Activated effector memory CD4-positive, alpha-beta T cell treated with Interleukin-2 at 50 U/mL for 16 hours (primary cell): Measurements from ENCODE around the gene NUPR1.
"Not testable (repeated sequence)": the region's sequence is repeated elsewhere in the genome, so short reads cannot be mapped to it uniquely, and the experiment has no call there.

Experiments used
- DNase-seq: peaks from one replicate; pipeline ENCODE4 v3.0.0-alpha.2; 2020

The NUPR1 gene, protein sequence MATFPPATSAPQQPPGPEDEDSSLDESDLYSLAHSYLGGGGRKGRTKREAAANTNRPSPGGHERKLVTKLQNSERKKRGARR

DNA sequence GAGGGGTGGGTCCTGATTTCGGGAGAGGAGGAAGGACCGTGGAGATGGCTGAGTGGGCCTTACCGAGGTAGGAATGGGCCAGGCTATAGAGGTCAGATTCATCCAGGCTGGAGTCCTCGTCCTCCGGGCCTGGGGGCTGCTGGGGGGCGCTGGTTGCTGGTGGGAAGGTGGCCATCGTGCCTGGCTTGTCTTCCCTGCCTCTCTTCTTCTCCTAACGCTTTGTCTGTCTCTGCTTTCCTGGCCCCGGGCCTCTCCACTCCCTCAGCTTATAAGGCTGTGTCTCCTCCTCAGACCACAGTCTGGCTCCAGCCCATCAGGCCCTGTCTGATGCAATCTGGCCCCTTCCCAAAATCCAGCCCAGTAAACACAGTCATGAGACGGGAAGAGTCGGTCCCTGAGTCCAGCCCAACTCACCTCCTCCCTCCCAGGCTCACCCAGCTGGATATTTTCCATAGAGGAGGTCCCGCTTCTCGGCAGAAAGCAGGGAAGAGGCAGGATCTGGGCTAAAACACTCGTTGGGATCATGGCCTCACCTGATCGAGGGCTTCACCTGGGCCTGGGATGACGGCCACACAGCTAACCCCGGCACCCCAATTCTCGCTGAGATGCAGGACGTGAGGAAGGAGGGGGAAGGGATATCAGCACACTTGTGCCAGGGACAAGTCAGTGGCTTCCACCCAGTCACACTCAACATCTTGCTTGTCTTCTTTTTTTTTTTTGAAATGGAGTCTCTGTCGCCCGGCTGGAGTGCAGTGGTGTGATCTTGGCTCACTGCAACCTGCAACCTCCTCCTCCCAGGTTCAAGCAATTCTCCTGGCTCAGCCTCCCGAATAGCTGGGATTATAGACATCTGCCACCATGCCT, at the start of gene NUPR1:
Gene NUPR1, minus strand, starts transcription at position 242 of the 864 bp plus-strand sequence. Its CDS starts 67 bp downstream, at position 175.
- no peak for DNase-seq

DNA sequence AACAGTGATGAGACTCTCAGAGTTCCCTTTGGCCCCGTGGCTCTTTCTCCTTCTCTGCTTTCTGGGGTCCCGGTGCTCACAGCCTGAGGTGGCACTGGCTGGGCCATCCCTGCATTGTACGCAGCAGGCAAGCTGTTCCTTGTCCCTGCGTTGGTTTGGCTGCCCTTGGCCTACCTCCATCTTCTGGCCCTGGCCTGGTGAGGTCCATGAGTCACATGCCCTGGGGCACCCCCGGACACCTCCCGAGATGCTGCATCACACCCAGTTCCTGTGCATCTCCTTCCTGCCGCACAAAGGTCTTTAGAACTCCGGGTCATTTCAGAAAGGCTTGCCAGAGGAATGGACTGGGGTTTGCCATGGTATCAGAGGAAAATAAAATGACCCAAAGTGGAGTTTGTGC, 48.6 kb upstream of the NUPR1 start:
- DNase-seq = no peak

DNA sequence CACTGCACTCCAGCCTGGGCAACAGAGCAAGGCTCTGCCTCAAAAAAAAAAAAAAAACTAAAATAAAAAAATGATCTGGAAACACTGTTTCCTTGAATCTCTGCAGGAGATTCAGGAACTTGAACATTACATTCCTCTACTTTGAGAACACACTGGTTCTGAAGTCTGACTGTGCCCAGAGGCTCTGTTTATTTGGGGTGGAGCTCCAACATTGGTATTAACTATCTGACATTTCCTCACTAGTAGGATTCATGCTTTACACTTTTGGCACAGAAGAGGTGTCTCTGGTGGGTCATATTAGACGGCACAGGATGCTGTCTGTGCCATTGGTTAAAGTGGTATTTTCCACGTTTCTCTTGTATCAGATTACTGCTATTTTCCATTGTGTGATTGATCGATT, 47.7 kb upstream of the NUPR1 start:
- DNase-seq = no peak

DNA sequence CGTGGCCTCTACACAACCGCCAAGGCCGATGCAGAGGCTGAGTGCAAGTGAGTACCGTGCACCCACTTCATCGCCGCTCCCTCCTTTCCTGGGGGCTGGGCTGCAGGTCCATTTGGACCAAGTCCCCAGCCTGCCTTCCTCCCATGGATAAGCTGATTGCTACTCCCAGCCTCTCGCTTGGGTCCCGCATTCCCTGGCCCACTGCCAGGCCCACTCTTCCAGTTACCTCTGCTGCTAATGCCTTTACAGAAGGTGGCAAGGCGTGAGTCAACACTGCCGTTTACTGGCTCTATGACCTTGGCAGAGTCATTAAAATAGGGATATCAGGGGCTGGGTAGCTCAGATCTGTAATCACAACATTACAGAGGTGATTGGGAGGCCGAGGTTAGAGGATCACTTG, 46.9 kb upstream of the NUPR1 start:
- DNase-seq = no peak

DNA sequence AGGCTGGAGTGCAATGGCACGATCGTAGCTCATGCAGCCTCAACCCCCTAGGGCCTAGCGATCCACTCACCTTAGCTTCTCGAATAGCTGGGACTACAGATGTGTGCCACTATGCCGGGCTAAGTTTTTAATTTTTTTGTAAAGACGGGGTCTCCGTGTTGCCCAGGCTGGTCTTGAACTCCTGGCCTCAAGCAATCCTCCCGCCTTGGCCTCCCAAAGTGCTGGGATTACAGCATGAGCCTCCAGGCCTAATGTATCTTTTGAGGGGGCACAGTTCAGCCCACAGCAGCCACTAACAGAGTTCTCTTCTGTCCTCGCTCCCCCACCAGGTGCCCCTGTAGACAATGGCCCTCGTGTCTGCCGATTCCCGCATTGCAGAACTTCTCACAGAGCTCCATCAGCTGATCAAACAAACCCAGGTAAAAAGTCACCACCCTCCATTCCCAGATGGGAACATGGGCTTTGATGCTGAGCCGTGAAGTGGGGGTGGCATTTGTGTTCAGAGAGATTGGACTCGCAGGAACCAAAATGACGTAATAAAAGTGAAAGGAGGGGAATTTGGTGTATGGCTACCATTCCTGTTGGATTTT, 42.0 kb upstream of the NUPR1 start:
- DNase-seq = no peak

DNA sequence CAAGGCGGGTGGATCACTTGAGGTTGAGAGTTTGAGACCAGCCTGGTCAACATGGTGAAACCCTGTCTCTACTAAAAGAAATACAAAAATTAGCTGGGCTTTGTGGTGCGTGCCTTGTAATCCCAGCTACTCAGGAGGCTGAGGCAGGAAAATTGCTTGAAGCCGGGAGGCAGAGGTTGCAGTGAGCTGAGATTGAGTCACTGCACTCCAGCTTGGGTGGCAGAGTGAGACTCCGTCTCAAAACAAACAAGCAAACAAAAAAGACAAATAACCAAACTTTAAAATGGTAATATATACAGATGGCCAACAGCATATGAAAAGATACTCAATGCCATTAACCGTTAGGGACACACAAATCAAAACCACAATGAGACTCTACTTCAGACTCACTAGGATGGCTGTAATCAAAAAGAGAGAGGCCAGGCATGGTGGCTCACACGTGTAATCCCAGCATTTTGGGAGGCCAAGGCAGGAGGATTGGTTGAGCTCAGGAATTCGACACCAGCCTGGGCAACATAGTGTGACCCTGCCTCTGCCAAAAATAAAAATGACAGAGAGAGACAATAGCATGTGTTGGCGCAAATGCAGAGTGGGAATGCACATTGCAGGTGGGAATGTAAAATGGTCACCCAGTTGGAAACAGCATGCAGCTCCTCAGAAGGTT, 36.8 kb upstream of the NUPR1 start:
- no peak for DNase-seq

DNA sequence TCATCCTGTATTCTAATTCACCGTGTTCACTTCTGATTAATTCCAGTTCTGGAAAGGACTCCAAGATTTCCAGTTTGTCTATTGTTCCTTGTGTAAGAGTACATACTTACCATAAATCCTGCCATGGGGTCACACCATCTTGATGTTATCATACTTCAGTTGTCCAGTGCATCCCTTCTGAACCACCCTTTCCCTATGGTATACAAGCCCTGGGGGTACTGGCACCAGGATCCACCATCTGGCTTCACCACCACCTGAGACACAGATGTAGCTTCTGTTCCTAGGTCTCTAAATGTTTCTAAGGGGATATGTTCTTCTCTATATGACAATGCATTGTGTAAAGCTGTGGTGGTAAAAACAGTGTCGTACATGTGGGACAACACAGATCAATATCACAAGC, 36.2 kb upstream of the NUPR1 start:
- no peak for DNase-seq

DNA sequence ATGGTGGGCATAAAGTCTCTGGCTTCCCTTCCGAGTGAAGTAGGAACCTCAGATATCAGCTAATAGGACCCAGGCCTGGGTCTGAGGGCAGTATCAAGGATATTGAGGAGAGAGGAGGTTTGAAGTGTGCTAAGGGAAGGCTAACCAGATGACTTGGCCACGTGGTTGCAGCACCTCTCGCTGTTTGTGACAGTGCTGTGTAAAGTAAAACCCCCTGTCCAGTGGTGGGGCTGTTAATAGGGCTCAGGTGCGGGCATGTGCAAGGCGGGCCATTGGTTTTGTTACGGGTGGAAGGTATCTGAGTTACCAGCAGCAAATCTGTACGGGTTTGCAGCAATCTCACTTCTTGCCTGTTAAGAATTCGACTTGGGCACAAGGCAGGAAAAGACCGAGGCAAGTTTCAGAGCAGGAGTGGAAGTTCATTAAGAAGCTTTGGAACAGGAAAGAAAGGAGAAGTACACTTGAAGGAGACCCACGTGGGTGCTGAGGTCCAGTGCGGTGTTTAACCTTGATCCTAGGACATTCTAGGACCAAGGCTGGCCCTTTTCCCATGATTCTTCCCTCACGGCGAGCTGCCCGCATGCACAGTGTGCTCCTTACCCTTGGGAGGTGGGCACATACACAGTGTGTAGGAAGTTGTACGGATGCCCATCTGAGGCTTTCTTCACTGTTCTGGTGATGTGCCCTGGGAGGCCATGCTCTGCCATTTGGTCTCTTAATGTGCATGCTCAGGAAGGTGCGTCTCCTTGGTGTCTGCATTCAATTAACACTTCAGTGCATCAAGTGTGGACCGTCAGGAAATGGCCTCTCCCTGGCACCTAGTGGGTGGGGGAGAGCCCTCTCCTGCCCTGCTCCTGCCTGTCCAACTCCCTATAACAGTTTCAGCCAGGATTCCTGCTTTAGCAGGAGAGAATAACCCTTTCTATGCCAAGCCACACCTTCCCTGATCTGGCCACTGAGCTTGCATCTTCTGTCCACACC, 35.3 kb upstream of the NUPR1 start:
- no peak for DNase-seq

DNA sequence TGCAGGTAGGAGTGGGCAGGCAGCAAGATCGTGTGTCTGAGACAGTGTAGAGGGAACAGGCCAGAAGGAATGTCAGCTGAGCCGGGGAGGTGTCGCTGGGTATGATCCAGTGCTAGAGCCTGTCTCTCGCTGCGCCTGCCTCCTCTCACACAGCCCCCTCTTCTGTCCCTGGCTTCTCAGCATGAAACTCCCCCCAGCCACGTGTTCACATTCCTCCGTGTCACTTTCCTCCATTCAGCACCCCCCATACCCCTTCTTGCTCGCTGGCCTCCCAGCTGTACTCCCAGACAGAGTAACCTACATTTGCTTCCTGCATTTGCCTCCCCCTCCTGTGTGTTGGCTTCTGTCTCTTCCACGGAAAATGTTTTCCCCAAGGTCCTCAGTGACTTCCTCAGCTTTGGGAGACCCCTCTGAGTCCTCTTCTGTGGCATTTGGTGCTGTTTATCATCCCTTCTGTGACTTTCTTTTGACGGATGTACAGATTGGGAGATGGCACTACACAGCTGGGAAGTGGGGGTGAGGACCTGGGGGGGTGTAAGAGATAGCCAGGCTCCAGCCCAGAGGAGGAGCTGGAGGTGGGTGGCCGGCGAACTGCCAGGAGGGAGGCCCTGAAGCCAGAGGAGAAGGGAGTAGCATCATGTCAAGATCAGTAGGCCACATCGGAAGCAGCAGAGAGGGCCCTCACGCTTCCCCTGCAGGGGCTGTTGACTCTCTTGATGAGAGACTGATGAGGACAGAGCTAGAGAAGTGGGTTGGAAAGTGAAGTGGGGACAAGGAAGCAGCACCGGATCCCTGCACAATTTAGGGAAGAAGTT, 34.1 kb upstream of the NUPR1 start:
- DNase-seq = no peak

DNA sequence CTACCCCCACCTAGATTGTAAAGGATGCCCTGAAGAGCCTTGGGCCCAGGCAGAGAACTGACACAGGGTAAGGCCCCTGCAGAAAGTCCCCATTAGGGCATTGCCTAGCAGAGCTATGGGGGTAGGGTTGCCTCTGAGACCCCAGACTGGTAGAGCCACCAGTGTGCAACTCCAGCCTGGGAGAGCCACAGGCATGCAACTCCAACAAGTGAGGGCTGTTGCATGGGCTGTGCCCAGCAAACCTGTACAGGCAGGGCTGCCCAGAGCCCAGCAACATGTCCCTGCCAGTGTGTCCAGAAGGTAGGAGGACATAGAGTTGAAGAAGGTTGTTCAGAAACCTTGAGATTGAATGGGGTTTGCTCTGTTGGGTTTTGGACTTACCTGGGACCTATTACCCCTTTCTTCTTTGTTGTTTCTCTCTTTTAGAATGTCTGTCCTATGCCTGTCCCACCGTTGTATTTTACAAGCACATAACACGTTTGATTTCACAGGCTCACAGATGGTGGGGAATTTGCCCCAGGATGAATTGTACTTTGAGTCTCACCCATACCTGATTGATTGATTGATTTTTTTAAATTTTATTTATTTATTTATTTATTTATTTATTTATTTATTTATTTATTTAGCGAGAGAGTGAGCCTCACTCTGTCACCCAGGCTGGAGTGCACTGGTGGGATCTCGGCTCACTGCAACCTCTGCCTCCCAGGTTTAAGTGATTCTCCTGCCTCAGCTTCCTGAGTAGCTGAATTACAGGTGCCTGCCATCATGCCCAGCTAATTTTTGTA, 31.4 kb upstream of the NUPR1 start:
- DNase-seq = no peak

DNA sequence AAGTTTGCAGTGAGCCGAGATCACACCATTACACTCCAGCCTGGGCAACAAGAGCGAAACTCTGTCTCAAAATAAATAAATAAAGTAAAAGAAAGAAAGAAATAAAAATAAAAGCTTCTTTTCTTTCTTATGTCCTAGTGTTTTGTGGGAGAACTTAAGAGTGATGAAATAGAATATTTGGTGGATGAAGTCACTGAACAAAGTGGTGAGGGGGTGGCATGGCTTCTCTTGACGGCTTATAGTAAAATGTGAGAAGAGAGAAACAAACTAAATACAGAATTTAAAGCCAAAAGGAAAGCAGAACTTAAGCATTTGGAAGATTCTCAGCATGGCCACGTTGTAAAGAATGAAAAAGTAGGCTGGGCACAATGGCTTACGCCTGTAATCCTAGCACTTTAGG, 30.2 kb upstream of the NUPR1 start:
- no peak for DNase-seq

DNA sequence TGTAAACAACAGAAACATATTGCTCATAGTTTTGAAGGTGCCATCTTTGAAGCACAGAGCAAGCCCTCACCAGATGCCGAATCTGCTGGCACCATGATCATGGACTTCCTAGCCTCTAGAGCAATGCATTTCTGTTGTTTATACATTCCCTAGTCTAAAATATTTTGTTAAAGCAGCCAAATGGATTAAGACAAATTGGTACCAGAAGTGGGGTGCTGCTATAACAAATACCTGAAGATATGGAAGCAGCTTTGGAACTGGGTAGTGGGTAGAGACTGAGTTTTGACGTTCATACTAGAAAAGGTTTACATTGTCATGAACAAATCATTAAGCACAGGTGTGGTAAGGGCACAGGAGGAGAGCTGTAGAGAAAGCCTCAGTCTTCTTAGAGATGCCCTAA, 28.5 kb upstream of the NUPR1 start:
- DNase-seq = no peak

DNA sequence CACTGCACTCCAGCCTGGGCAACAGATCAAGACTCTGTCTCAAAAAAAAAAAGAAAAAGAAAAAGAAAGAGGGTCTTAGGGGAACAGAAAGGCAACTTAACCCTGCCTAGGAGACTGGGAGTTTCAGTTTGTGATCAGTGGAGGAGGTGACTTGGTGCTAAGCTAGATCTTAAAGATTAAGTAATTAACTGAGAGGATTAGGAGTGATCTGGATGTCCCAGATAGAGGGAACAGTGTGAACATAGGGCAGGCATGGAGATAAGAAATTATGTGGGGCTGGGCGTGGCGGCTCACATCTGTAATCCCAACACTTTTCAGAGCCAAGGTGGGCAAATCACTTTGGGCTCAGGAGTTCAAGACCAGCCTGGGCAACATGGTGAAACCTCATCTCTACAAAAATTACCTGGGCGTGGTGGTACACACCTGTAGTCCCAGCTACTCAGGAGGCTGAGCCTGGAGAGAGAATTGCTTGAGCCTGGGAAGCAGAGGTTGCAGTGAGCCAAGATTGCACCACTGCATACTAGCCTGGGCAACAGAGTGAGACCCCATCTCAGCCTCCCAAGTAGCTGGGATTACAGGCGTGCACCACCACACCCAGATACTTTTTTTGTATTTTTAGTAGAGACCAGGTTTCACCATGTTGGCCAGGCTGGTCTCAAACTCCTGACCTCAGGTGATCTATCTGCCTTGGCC, 27.6 kb upstream of the NUPR1 start:
- DNase-seq = not testable (repeated sequence)

DNA sequence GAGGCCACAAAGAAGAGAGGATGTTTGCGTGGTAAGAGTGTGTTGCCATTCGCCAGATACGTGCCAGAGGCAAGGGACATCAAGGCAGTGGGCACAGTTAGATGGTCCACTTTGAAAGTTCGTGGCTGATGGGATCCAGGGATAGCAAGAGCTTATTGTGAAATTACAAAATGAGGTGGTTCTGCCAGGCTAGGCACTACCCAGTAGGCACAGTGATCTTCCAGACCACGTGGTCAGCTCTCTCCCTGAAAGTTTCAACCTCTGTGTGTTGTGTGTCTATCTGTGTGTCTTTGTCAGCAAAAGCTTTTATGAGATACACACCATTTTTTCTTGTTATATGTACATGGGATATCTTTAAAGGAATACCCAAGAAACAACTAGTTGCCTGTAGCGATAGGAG, 24.4 kb upstream of the NUPR1 start:
- DNase-seq = no peak

DNA sequence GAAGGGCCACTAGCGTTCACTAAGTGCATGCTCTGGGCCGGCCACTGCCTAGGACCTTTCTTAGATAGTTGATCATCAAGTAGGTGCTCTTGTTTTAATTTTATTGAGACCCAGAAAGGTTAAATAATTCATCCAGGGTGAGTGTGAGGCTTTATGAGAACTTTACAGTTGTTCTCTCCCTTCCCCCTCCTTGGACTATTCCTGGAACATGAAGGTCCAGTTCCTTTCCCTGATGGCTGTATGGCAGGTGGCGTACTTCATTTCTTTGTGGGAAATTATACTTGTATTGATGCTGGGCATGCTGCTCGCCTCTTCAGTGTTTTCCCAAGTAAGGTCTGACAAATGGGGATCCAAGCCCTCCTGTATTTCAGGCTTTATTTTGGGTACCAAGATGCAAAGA, 23.4 kb upstream of the NUPR1 start:
- DNase-seq = no peak

DNA sequence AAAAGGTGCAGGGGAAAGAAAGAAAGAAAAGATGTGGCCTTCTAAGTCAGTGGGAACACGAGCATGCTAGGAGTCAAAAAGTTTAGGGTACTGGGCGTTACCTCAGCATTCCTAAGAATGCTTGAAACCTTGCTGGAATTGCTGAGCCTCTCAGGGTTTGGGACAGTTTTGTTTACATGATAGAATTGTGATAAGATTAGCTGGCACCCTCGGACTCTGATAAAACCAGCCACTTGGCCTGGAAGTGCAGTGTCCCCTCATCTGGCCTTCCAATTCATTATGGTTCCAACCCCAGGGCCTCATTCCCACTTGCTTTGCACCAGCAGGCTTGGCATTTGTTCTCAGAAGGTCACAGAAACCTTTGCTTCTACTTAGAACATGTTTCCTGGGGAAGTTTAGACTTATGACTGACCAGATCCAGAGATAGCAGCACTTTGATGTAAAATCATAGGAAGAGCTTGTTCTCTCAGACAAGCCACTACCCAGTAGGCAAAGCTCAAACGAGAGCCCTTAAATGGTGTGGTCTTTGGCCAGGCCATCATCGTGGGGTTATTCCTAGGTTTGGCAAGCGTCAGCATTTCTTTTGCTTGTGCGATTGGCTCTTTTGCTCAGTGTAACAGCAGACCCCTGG, 22.9 kb upstream of the NUPR1 start:
- no peak for DNase-seq

DNA sequence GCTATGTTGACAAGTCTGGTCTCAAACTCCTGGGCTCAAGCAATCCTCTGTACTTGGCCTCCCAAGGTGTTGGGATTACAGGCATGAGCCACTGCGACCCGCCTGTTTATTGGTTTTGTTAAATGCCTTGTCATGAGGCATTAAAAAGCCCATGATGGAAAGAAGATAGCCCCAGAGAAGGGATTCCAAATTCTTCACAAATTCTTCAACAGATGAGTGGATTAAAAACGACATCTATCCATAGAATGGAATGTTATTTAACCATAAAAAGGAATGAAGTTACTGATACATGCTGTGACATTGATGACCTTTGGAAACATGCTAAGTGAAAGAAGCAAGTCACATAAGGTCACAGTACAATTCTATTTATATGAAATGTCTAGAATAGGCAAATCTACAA, 19.7 kb upstream of the NUPR1 start:
- no peak for DNase-seq

DNA sequence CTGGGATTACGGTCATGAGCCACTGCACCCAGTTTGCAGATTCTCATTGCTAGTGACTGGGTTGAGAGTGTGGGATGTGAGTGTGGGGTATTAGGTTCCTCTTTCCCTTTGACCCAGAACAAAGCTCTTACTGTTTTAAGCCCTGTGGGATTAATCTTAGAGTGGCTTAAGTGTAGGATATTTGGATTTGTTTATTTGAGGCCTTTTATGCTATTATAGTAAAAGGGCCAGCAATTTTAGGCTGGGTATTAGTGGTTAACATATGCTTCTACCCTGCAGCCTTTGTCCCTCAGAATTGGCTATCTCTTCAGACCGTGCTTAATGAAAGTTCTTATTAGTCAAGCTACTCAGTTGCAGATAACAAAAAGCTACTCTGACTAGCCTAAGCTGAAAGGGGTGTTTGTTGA, 18.1 kb upstream of the NUPR1 start:
- DNase-seq = no peak

DNA sequence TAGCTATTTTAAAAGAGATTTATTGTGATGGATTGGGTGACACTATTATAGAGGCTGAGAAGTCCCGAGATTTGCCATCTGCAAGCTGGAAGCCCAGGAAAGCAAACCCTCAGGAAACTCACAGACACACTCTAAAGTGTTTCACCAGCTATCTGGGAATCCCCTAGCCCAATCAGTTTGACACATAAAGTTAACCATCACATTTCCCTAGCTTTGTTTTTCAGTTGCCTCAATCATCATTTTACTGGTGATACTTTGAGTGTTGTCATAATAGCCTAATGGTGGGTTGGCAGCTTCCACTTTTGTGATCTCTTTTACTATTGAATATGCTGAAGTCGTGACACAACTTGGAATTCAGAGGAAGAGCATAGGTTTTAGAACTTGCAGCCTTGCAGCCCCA, 16.8 kb upstream of the NUPR1 start:
- no peak for DNase-seq
